ENCODE data around the gene WWC1.

DNA sequence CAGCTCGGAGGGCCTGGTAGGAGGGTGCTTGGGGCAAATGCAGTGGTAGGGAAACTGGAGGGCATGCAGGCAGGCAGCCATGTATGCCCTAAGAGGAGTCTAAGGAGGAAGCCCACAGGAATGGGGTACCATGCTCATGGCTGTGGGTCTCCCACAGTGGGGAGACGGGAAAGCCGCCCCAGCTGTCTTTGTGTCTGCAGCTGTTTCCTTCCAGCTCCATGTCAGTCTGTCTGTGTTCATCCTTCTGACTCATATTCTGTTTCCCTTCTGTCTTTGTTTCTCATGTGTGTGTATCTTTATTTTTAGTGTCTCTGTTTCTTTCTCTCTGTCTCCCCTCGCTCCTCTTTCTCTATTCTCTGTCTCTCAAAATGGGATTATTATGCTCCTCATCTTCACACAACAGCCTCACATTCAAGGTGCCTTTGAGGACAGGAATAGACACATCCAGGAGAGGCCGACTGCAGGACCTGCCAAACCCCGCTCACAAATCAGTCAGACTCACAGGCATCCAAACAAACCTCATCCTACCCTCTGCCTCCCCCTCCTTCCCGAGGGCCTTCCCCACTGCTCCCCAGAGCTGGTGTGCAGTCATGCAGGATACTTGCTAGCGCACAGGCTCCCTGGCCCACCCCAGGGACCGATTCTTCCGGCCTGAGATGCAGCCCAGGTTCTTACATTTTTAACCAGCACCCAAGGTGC lies 126.4 kb downstream of the WWC1 start:
- TF ChIP-seq POLR2A (IDR thresholded peaks at IDR 0.05; ENCODE audit: low read depth, low read length) (no peak), TAF1 (IDR thresholded peaks at IDR 0.05; ENCODE audit: low read depth, low read length) (no peak), POLR2AphosphoS5 (IDR thresholded peaks at IDR 0.05; ENCODE audit: low read depth, low read length) (no peak), PAX5 (IDR thresholded peaks at IDR 0.05; ENCODE audit: insufficient read depth, low read length, severe bottlenecking) (no peak), SPI1 (IDR thresholded peaks at IDR 0.05; ENCODE audit: low read depth, low read length) (no peak), POU2F2 (IDR thresholded peaks at IDR 0.05; ENCODE audit: low read depth, low read length) (no peak)

All from GM12891 (cell line).